HEK293 (cell line): Measurements from ENCODE around the gene AMZ2.

Source experiments
- CTCF ChIA-PET: fragments of 350-600 bp; formaldehyde crosslinking; extraction: SDS; loops from one replicate; lab custom pipeline; 2021; ENCODE audit warnings: antibody characterized with exemption; lab: Yijun Ruan, JAX
- POLR2A ChIA-PET: fragments of 300-600 bp; formaldehyde crosslinking; extraction: SDS; loops from one replicate; lab custom pipeline; 2020; ENCODE audit warnings: antibody characterized with exemption, inconsistent platforms; lab: Yijun Ruan, JAX
- H3K27ac ChIP-seq: fragments of 200-500 bp; sonication (Bioruptor generic); 2 replicates; pipeline ENCODE4 v1.5.1; 2014; ENCODE audit warnings: low read depth, low read length, control low read depth, inconsistent platforms; ENCODE audit errors: extremely low read depth
- H3K36me3 ChIP-seq, 2 experiments: fragments of 200-500 bp in 1 of 2; sonication (Bioruptor generic) in 1 of 2; 1 replicate in 1 of 2; 2 replicates in 1 of 2; pipeline ENCODE4 v1.5.1; 2014 to 2017; ENCODE audit warnings: inconsistent platforms in 2 of 2, low read length in 2 of 2; ENCODE audit not compliant: control insufficient read depth in 2 of 2, insufficient read depth in 1 of 2
- H3K4me1 ChIP-seq: fragments of 200-500 bp; sonication (Bioruptor generic); 2 replicates; pipeline ENCODE4 v1.5.1; 2014; ENCODE audit warnings: mild to moderate bottlenecking, low read length, inconsistent platforms; ENCODE audit not compliant: control insufficient read depth, insufficient read depth
- H3K4me3 ChIP-seq: 2 replicates; pipeline ENCODE4 v1.5.1; 2011; ENCODE audit warnings: low read depth, mild to moderate bottlenecking, control low read depth, low read length, moderate library complexity
- H3K9me3 ChIP-seq: fragments of 200-500 bp; sonication (Bioruptor generic); 2 replicates; pipeline ENCODE4 v1.5.1; 2014; ENCODE audit warnings: low read depth, low read length, inconsistent platforms; ENCODE audit not compliant: control insufficient read depth, insufficient read depth
- BCL11B ChIP-seq: fragments of 450-650 bp; formaldehyde crosslinking; IDR thresholded peaks from 2 replicates; pipeline ENCODE4 v1.5.1; 2016; ENCODE audit warnings: low read depth, missing biosample characterization, missing genetic modification characterization
- EGR2 ChIP-seq: fragments of 450-650 bp; formaldehyde crosslinking; IDR thresholded peaks from 2 replicates; pipeline ENCODE4 v1.5.1; 2016; ENCODE audit warnings: low read depth, missing biosample characterization, missing genetic modification characterization
- HOXC10 ChIP-seq: sonication (generic); formaldehyde crosslinking; IDR thresholded peaks from 2 replicates; pipeline ENCODE4 v1.8.1; 2023; ENCODE audit warnings: mild to moderate bottlenecking, missing genetic modification reagents
- KLF1 ChIP-seq: fragments of 450-650 bp; formaldehyde crosslinking; IDR thresholded peaks from 2 replicates; pipeline ENCODE4 v1.5.1; 2016; ENCODE audit warnings: missing biosample characterization, missing genetic modification characterization
- KLF8 ChIP-seq: fragments of 450-650 bp; formaldehyde crosslinking; IDR thresholded peaks from 2 replicates; pipeline ENCODE4 v1.5.1; 2016; ENCODE audit warnings: missing biosample characterization, missing genetic modification characterization
- SP2 ChIP-seq: fragments of 450-650 bp; formaldehyde crosslinking; IDR thresholded peaks from 2 replicates; pipeline ENCODE4 v1.5.1; 2016; ENCODE audit warnings: missing biosample characterization, missing genetic modification characterization
- YY1 ChIP-seq: fragments of 450-650 bp; formaldehyde crosslinking; IDR thresholded peaks from 2 replicates; pipeline ENCODE4 v1.5.1; 2018; ENCODE audit warnings: missing biosample characterization, missing genetic modification characterization
- YY2 ChIP-seq: fragments of 450-650 bp; formaldehyde crosslinking; IDR thresholded peaks from 2 replicates; pipeline ENCODE4 v1.5.1; 2016; ENCODE audit warnings: missing biosample characterization, missing genetic modification characterization
- ZBTB7A ChIP-seq: fragments of 450-650 bp; formaldehyde crosslinking; IDR thresholded peaks from 2 replicates; pipeline ENCODE4 v1.5.1; 2016; ENCODE audit warnings: low read depth, missing biosample characterization, missing genetic modification characterization
- ZBTB8A ChIP-seq: fragments of 450-650 bp; formaldehyde crosslinking; IDR thresholded peaks from 2 replicates; pipeline ENCODE4 v1.5.1; 2016; ENCODE audit warnings: missing biosample characterization, missing genetic modification characterization
- ZEB2 ChIP-seq: fragments of 450-650 bp; formaldehyde crosslinking; IDR thresholded peaks from 2 replicates; pipeline ENCODE4 v1.5.1; 2016; ENCODE audit warnings: missing biosample characterization, missing genetic modification characterization
- ZFP37 ChIP-seq: fragments of 450-650 bp; formaldehyde crosslinking; IDR thresholded peaks from 2 replicates; pipeline ENCODE4 v1.5.1; 2016; ENCODE audit warnings: missing biosample characterization, missing genetic modification characterization
- ZNF121 ChIP-seq: fragments of 450-650 bp; formaldehyde crosslinking; IDR thresholded peaks from 2 replicates; pipeline ENCODE4 v1.5.1; 2016; ENCODE audit warnings: missing biosample characterization, missing genetic modification characterization
- ZNF335 ChIP-seq: fragments of 450-650 bp; formaldehyde crosslinking; conservative IDR thresholded peaks from 2 replicates; pipeline ENCODE4 v1.5.1; 2016; ENCODE audit warnings: missing biosample characterization, missing genetic modification characterization
- ZNF366 ChIP-seq: fragments of 450-650 bp; formaldehyde crosslinking; conservative IDR thresholded peaks from 2 replicates; pipeline ENCODE4 v1.5.1; 2016; ENCODE audit warnings: missing biosample characterization, missing genetic modification characterization
- ZNF391 ChIP-seq: fragments of 450-650 bp; formaldehyde crosslinking; IDR thresholded peaks from 2 replicates; pipeline ENCODE4 v1.5.1; 2016; ENCODE audit warnings: low read depth, missing biosample characterization, missing genetic modification characterization, borderline replicate concordance
- ZNF394 ChIP-seq: fragments of 450-650 bp; formaldehyde crosslinking; IDR thresholded peaks from 2 replicates; pipeline ENCODE4 v1.5.1; 2016; ENCODE audit warnings: missing biosample characterization, missing genetic modification characterization, mild to moderate bottlenecking, moderate library complexity, borderline replicate concordance
- ZNF423 ChIP-seq: fragments of 450-650 bp; formaldehyde crosslinking; IDR thresholded peaks from 2 replicates; pipeline ENCODE4 v1.5.1; 2016; ENCODE audit warnings: missing biosample characterization, missing genetic modification characterization
- ZNF473 ChIP-seq: fragments of 450-650 bp; formaldehyde crosslinking; IDR thresholded peaks from 2 replicates; pipeline ENCODE4 v1.5.1; 2017; ENCODE audit warnings: missing biosample characterization, missing genetic modification characterization
- ZNF501 ChIP-seq: fragments of 450-650 bp; formaldehyde crosslinking; IDR thresholded peaks from 2 replicates; pipeline ENCODE4 v1.5.1; 2016; ENCODE audit warnings: missing biosample characterization, missing genetic modification characterization
- ZNF544 ChIP-seq: fragments of 450-650 bp; formaldehyde crosslinking; IDR thresholded peaks from 2 replicates; pipeline ENCODE4 v1.5.0; 2017; ENCODE audit warnings: missing biosample characterization, missing genetic modification characterization
- ZNF629 ChIP-seq: fragments of 450-650 bp; formaldehyde crosslinking; IDR thresholded peaks from 2 replicates; pipeline ENCODE4 v1.5.1; 2017; ENCODE audit warnings: missing biosample characterization, missing genetic modification characterization
- ZNF660 ChIP-seq: fragments of 450-650 bp; IDR thresholded peaks from 2 replicates; pipeline ENCODE4 v1.5.1; 2018; ENCODE audit warnings: missing biosample characterization, mild to moderate bottlenecking, missing genetic modification characterization
- ZSCAN30 ChIP-seq: fragments of 450-650 bp; IDR thresholded peaks from 2 replicates; pipeline ENCODE4 v1.5.1; 2018; ENCODE audit warnings: missing biosample characterization, mild to moderate bottlenecking, missing genetic modification characterization, moderate library complexity
- ZXDB ChIP-seq: fragments of 450-650 bp; formaldehyde crosslinking; IDR thresholded peaks from 2 replicates; pipeline ENCODE4 v1.5.1; 2016; ENCODE audit warnings: missing biosample characterization, missing genetic modification characterization
- TF ChIP-seq, protein P1 (sequence below): fragments of 450-650 bp; IDR thresholded peaks from 2 replicates; pipeline ENCODE4 v1.5.1; 2018; ENCODE audit warnings: missing biosample characterization, mild to moderate bottlenecking, missing genetic modification characterization
- TF ChIP-seq, protein P2 (sequence below): fragments of 450-650 bp; formaldehyde crosslinking; IDR thresholded peaks from 2 replicates; pipeline ENCODE4 v1.5.1; 2016; ENCODE audit warnings: missing biosample characterization, missing genetic modification characterization
- TF ChIP-seq, protein P3 (sequence below): fragments of 450-650 bp; formaldehyde crosslinking; IDR thresholded peaks from 2 replicates; pipeline ENCODE4 v1.5.1; 2016; ENCODE audit warnings: missing biosample characterization, missing genetic modification characterization
- TF ChIP-seq, protein P4 (sequence below): fragments of 450-650 bp; formaldehyde crosslinking; IDR thresholded peaks from 2 replicates; pipeline ENCODE4 v1.5.1; 2016; ENCODE audit warnings: missing biosample characterization, missing genetic modification characterization

The AMZ2 gene, protein sequence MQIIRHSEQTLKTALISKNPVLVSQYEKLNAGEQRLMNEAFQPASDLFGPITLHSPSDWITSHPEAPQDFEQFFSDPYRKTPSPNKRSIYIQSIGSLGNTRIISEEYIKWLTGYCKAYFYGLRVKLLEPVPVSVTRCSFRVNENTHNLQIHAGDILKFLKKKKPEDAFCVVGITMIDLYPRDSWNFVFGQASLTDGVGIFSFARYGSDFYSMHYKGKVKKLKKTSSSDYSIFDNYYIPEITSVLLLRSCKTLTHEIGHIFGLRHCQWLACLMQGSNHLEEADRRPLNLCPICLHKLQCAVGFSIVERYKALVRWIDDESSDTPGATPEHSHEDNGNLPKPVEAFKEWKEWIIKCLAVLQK

DNA sequence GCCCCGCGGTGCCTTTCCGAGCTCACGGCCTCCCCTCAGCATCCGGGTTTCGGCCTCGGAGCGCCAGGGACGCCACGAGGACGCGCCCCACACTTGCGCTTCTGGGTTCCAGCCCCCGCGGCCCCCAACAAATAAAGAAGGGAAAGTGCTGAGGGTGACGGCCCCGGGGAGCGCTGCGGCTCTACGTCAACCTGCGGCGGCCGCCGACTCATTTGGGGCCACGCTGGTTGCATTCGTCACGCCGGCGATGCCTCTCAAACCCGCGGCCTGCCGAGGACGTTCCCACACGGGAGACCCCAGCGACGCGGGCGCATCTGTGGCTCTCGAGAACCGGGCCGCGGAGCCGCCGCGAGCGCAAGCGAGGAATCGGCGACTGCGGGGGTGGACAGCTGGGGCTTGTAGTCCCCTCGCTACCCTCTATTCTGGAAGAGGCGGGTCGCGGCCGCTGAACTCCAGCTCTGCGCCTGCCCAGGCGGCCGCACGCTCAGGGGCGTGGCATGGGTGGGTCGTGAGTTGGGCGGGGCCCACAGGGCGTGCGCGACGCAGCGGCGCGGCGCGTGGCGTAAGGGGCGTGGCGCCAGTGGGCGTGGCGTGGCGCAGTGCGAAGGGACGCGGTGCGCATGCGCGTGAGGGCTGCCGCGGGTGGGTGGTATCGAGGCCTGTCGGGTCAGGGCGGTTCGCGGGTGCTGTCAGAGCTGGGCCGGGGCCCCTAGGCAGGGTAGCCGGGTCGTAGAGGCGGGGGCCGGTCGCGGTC is at the start of gene AMZ2:
TSS of gene AMZ2 (plus strand) at position 599 of the 754 bp plus-strand sequence. CDS start 2,145 bp downstream, outside the sequence.
- Histone ChIP-seq H3K4me1 (peaks cover 5% of the 10 kb centered on the region), H3K36me3 (peaks cover 15 to 35% of the 10 kb centered on the region in 2 experiments), H3K27ac (peak within 1 kb of the TSS; percentile 89), H3K9me3 (no peaks in the 10 kb centered on the region), H3K4me3 (peak within 1 kb of the TSS; percentile 98)
- POLR2A ChIA-PET: interaction anchor here (0.6 to 2.5 kb wide), 17 partner anchors 10 to 265 kb away, joined by 3 to 32 read pairs (median 4); partner anchors contain the start of genes ARSG, PRKAR1A, SLC16A6 and WIPI1
- CTCF ChIA-PET: interaction anchor here (0.6 to 3.0 kb wide), 9 partner anchors 16 to 193 kb away, joined by 3 to 23 read pairs (median 3); no protein-coding TSS in a partner anchor
- TF ChIP-seq ZNF335 (tag by site-specific recombination) (peak; percentile 67; the same call in 1 of the 2 replicates), ZNF660 (tag by site-specific recombination) (peak; percentile 77), ZBTB7A (tag by site-specific recombination) (peak; percentile 76; the same call in 1 of the 2 replicates), ZNF394 (tag by site-specific recombination) (peak; percentile 24; the same call in 1 of the 2 replicates), ZNF501 (tag by site-specific recombination) (peak; percentile 78), YY2 (tag by site-specific recombination) (no peak), EGR2 (peak; percentile 68; the same call in 1 of the 2 replicates), ZNF544 (no peak), ZXDB (tag by site-specific recombination) (peak; percentile 53; the same call in 1 of the 2 replicates), ZNF366 (tag by site-specific recombination) (0 out of 2 replicates have a peak, but pooled peaks have one; percentile 21), KLF8 (tag by site-specific recombination) (peak; percentile 93), BCL11B (tag by site-specific recombination) (no peak), YY1 (tag by site-specific recombination) (0 out of 2 replicates have a peak, but pooled peaks have one; percentile 30), ZNF473 (tag by site-specific recombination) (no peak), ZNF121 (tag by site-specific recombination) (peak; percentile 8), ZNF391 (tag by site-specific recombination) (peak; percentile 70; the same call in 1 of the 2 replicates), ZNF629 (tag by site-specific recombination) (peak; percentile 87), KLF1 (tag by site-specific recombination) (peak; percentile 98), HOXC10 (no peak; the same call in 1 of the 2 replicates), ZSCAN30 (peak; percentile 78), ZBTB8A (tag by site-specific recombination) (peak; percentile 24), ZEB2 (tag by site-specific recombination) (peak; percentile 13; the same call in 1 of the 2 replicates), SP2 (tag by site-specific recombination) (peak; percentile 62), ZFP37 (tag by site-specific recombination) (peak; percentile 45; the same call in 1 of the 2 replicates), ZNF423 (tag by site-specific recombination) (no peak)
- TF ChIP-seq, protein P1, sequence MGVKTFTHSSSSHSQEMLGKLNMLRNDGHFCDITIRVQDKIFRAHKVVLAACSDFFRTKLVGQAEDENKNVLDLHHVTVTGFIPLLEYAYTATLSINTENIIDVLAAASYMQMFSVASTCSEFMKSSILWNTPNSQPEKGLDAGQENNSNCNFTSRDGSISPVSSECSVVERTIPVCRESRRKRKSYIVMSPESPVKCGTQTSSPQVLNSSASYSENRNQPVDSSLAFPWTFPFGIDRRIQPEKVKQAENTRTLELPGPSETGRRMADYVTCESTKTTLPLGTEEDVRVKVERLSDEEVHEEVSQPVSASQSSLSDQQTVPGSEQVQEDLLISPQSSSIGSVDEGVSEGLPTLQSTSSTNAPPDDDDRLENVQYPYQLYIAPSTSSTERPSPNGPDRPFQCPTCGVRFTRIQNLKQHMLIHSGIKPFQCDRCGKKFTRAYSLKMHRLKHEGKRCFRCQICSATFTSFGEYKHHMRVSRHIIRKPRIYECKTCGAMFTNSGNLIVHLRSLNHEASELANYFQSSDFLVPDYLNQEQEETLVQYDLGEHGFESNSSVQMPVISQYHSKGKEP: no peak
- TF ChIP-seq, protein P2, sequence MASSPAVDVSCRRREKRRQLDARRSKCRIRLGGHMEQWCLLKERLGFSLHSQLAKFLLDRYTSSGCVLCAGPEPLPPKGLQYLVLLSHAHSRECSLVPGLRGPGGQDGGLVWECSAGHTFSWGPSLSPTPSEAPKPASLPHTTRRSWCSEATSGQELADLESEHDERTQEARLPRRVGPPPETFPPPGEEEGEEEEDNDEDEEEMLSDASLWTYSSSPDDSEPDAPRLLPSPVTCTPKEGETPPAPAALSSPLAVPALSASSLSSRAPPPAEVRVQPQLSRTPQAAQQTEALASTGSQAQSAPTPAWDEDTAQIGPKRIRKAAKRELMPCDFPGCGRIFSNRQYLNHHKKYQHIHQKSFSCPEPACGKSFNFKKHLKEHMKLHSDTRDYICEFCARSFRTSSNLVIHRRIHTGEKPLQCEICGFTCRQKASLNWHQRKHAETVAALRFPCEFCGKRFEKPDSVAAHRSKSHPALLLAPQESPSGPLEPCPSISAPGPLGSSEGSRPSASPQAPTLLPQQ (tag by site-specific recombination): peak; percentile 66; the same call in 1 of the 2 replicates
- TF ChIP-seq, protein P3, sequence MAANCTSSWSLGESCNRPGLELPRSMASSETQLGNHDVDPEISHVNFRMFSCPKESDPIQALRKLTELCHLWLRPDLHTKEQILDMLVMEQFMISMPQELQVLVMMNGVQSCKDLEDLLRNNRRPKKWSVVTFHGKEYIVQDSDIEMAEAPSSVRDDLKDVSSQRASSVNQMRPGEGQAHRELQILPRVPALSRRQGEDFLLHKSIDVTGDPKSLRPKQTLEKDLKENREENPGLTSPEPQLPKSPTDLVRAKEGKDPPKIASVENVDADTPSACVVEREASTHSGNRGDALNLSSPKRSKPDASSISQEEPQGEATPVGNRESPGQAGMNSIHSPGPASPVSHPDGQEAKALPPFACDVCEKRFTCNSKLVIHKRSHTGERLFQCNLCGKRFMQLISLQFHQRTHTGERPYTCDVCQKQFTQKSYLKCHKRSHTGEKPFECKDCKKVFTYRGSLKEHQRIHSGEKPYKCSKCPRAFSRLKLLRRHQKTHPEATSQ (tag by site-specific recombination): 0 out of 2 replicates have a peak, but pooled peaks have one; percentile 22
- TF ChIP-seq, protein P4, sequence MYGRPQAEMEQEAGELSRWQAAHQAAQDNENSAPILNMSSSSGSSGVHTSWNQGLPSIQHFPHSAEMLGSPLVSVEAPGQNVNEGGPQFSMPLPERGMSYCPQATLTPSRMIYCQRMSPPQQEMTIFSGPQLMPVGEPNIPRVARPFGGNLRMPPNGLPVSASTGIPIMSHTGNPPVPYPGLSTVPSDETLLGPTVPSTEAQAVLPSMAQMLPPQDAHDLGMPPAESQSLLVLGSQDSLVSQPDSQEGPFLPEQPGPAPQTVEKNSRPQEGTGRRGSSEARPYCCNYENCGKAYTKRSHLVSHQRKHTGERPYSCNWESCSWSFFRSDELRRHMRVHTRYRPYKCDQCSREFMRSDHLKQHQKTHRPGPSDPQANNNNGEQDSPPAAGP (tag by site-specific recombination): peak; percentile 61
